CD14-positive monocyte (primary cell): ENCODE data around the gene FGF6. TPM values are rescaled to one million over a fixed set of nuclear protein-coding genes. Genes with fewer than 3 reads are reported as not detected.
A peak's percentile ranks its signal among the peaks of the same experiment; 100 is the strongest.

Experiments used
- DNase-seq, 3 donors: peaks; one replicate each; pipeline ENCODE4 v3.0.0-alpha.2; 2011 to 2022
- H2AFZ ChIP-seq: 2 replicates; pipeline ENCODE4 v1.6.0; 2012; ENCODE audit warnings: mild to moderate bottlenecking, low read depth, low read length, inconsistent platforms; ENCODE audit not compliant: insufficient read depth, poor library complexity, severe bottlenecking
- H3K27ac ChIP-seq, 2 donors: 1 replicate in 1 of 2; 2 replicates in 1 of 2; pipeline ENCODE4 v1.5.1; 2012 to 2013; ENCODE audit warnings: low read length in 2 of 2, control low read depth in 1 of 2, inconsistent platforms in 1 of 2, low read depth in 1 of 2, mild to moderate bottlenecking in 1 of 2
- H3K27me3 ChIP-seq, 2 donors: one replicate each; pipeline versions ENCODE4 v1.6.0 to v1.6.1; 2011 to 2013; ENCODE audit warnings: low read length in 2 of 2; ENCODE audit not compliant: control insufficient read depth in 2 of 2, insufficient read depth in 2 of 2
- H3K36me3 ChIP-seq, 2 donors: replicated peaks in 1 of 2; 1 replicate in 1 of 2; 2 replicates in 1 of 2; pipeline versions ENCODE4 v1.5.1 to v1.6.1; 2012 to 2013; ENCODE audit warnings: low read length in 2 of 2, control low read depth in 1 of 2, inconsistent platforms in 1 of 2, mild to moderate bottlenecking in 1 of 2; ENCODE audit not compliant: insufficient read depth in 2 of 2, control insufficient read depth in 1 of 2
- H3K4me1 ChIP-seq, 2 donors: 1 replicate in 1 of 2; 2 replicates in 1 of 2; pipeline versions ENCODE4 v1.5.1 to v1.6.1; 2012 to 2013; ENCODE audit warnings: low read length in 2 of 2, control low read depth in 1 of 2, inconsistent platforms in 1 of 2, mild to moderate bottlenecking in 1 of 2, moderate library complexity in 1 of 2; ENCODE audit not compliant: insufficient read depth in 2 of 2, control insufficient read depth in 1 of 2
- H3K4me2 ChIP-seq: replicated peaks from 2 replicates; pipeline ENCODE3; 2012; ENCODE audit warnings: low read length, moderate library complexity, mild to moderate bottlenecking; ENCODE audit not compliant: poor library complexity, severe bottlenecking; ENCODE audit errors: extremely low read depth
- H3K4me3 ChIP-seq, 3 experiments: fragments of 200-600 bp in 1 of 3; sonication (generic) in 1 of 3; replicated peaks in 1 of 3; 1 replicate in 2 of 3; 2 replicates in 1 of 3; pipeline ENCODE4 v1.5.1; 2011 to 2013; ENCODE audit warnings: low read length in 3 of 3, mild to moderate bottlenecking in 3 of 3, control low read depth in 2 of 3, low read depth in 2 of 3, inconsistent platforms in 1 of 3, moderate library complexity in 1 of 3
- H3K79me2 ChIP-seq: 2 replicates; pipeline ENCODE4 v1.6.0; 2012; ENCODE audit warnings: mild to moderate bottlenecking, control low read depth, inconsistent platforms, low read length, moderate library complexity; ENCODE audit not compliant: insufficient read depth
- H3K9ac ChIP-seq: 2 replicates; pipeline ENCODE4 v1.6.0; 2017; ENCODE audit warnings: low read length, mild to moderate bottlenecking; ENCODE audit not compliant: insufficient read depth, poor library complexity, severe bottlenecking
- H3K9me3 ChIP-seq, 2 donors: replicated peaks in 1 of 2; 1 replicate in 1 of 2; 2 replicates in 1 of 2; pipeline versions ENCODE4 v1.5.1 to v1.6.1; 2012 to 2013; ENCODE audit warnings: low read length in 2 of 2, control low read depth in 1 of 2; ENCODE audit not compliant: control insufficient read depth in 1 of 2, insufficient read depth in 1 of 2
- H4K20me1 ChIP-seq: 2 replicates; pipeline ENCODE4 v1.6.0; 2012; ENCODE audit warnings: mild to moderate bottlenecking, low read length, control low read depth, moderate library complexity; ENCODE audit not compliant: insufficient read depth
- H3K27ac Mint-ChIP-seq, 7 donors: one replicate each; pipeline ENCODE4 v1.8.0; 2020; ENCODE audit warnings: mild to moderate bottlenecking in 7 of 7, mixed read lengths in 7 of 7, moderate library complexity in 6 of 7, inconsistent platforms in 2 of 7
- H3K27me3 Mint-ChIP-seq, 3 donors: one replicate each; pipeline ENCODE4 v1.8.0; 2021 to 2022; ENCODE audit warnings: low read depth in 3 of 3, mild to moderate bottlenecking in 3 of 3, mixed read lengths in 3 of 3, moderate library complexity in 3 of 3, inconsistent platforms in 1 of 3
- H3K36me3 Mint-ChIP-seq, 2 donors: one replicate each; pipeline ENCODE4 v1.8.0; 2020; ENCODE audit warnings: mixed read lengths in 2 of 2, inconsistent platforms in 1 of 2, mild to moderate bottlenecking in 1 of 2
- H3K4me1 Mint-ChIP-seq: one replicate; pipeline ENCODE4 v1.8.0; 2020; ENCODE audit warnings: mild to moderate bottlenecking, mixed read lengths
- H3K4me3 Mint-ChIP-seq, 2 donors: one replicate each; pipeline ENCODE4 v1.8.0; 2020; ENCODE audit warnings: mild to moderate bottlenecking in 2 of 2, mixed read lengths in 2 of 2, moderate library complexity in 1 of 2
- H3K9me3 Mint-ChIP-seq, 7 donors: one replicate each; pipeline ENCODE4 v1.8.0; 2020 to 2022; ENCODE audit warnings: mixed read lengths in 7 of 7, mild to moderate bottlenecking in 6 of 7, moderate library complexity in 6 of 7, inconsistent platforms in 2 of 7
- CTCF ChIP-seq: fragments of 200-600 bp; IDR thresholded peaks from one replicate; pipeline ENCODE4 v1.8.0; 2022; ENCODE audit warnings: antibody characterized with exemption, mild to moderate bottlenecking
- WGBS: methylation state at CpG from one replicate; pipeline ENCODE4 v1.1.5; 2013; ENCODE audit warnings: missing lambda C conversion rate; ENCODE audit not compliant: insufficient coverage; 5-methylcytosine and 5-hydroxymethylcytosine counted together
- intact Hi-C, 2 donors: fragments of 100-400 bp; cut with micrococcal nuclease; formaldehyde crosslinking; loops; one replicate each; pipeline versions ENCODE4 v1.15.0 to v1.15.1; 2023
- polyA plus RNA-seq, 3 donors: library from polyadenylated mRNA; depleted of rRNA in 1 of 3; unstranded in 2 of 3; stranded (reverse) in 1 of 3; fragments of 300-500 nt in 2 of 3; fragments of >200 nt in 1 of 3; fragmentation: Illumina TruSeq in 2 of 3; gene quantifications; 1 replicate in 2 of 3; 2 replicates in 1 of 3; pipeline ENCODE4 v1.2.3, GENCODE V29; 2012 to 2021

Gene FGF6
- polyA plus RNA-seq, 3 donors: not detected

GRCh38 chr12:4435537-4435936 lies 10.1 kb downstream of the FGF6 start:
- H3K9ac ChIP-seq: no peak overlapping the region
- H3K9me3 ChIP-seq: peaks cover 0 to 6% of the 10 kb centered on the region in 2 donors
- WGBS: 67% methylated on average over 3 of the region's 6 CpGs
- H3K27ac Mint-ChIP-seq: no peak overlapping the region
- H3K4me2 ChIP-seq: peak overlapping the region; percentile 7
- intact Hi-C loops: no loop called here
- peak overlapping the region in 1 of 2 donors; percentile 55 for H3K27ac ChIP-seq
- peaks cover 72% of the 10 kb centered on the region for H3K4me1 Mint-ChIP-seq
- peaks cover 72 to 76% of the 10 kb centered on the region in 2 donors for H3K4me1 ChIP-seq
- H3K79me2 ChIP-seq: no peaks in the 10 kb centered on the region
- H3K4me3 Mint-ChIP-seq: no peak overlapping the region
- H2AFZ ChIP-seq: no peak overlapping the region
- DNase-seq: no peak
- no peak for TF ChIP-seq CTCF
- peaks cover 2 to 5% of the 10 kb centered on the region in 2 donors for H3K36me3 Mint-ChIP-seq
- no peak overlapping the region for H3K4me3 ChIP-seq
- peaks cover 0 to 11% (median 6%) of the 10 kb centered on the region in 3 donors for H3K27me3 Mint-ChIP-seq
- no peaks in the 10 kb centered on the region for H3K27me3 ChIP-seq
- no peaks in the 10 kb centered on the region for H4K20me1 ChIP-seq
- no peaks in the 10 kb centered on the region for H3K36me3 ChIP-seq
- H3K9me3 Mint-ChIP-seq: peaks cover 0 to 11% (median 5%) of the 10 kb centered on the region in 7 donors

- Histone ChIP-seq H3K4me1 (peaks cover 65 to 69% of the 10 kb centered on the region in 2 donors), H2AFZ (peak overlapping the region; percentile 15), H3K27ac (peak overlapping the region; percentile 4 to 55), H3K9me3 (peaks cover 0 to 6% of the 10 kb centered on the region in 2 donors), H3K4me3 (peak overlapping the region in 1 of 3 experiments; percentile 35), H3K9ac (no peak overlapping the region), H3K36me3 (no peaks in the 10 kb centered on the region), H3K79me2 (no peaks in the 10 kb centered on the region), H3K27me3 (no peaks in the 10 kb centered on the region), H3K4me2 (peak overlapping the region; percentile 40), H4K20me1 (no peaks in the 10 kb centered on the region)
- 90% methylated on average over 2 of the region's 8 CpGs for WGBS
- TF ChIP-seq CTCF: no peak
- peak; percentile 51 to 69 (median 58) for DNase-seq
- H3K27me3 Mint-ChIP-seq: peaks cover 0 to 15% (median 6%) of the 10 kb centered on the region in 3 donors
- peaks cover 0 to 11% (median 5%) of the 10 kb centered on the region in 7 donors for H3K9me3 Mint-ChIP-seq
- intact Hi-C loops: no loop called here
- H3K4me3 Mint-ChIP-seq: peak overlapping the region; percentile 31 to 79
- H3K36me3 Mint-ChIP-seq: peaks cover 2 to 5% of the 10 kb centered on the region in 2 donors
- peak overlapping the region; percentile 3 to 75 (median 66) for H3K27ac Mint-ChIP-seq
- H3K4me1 Mint-ChIP-seq: peaks cover 66% of the 10 kb centered on the region
Measured at GRCh38 chr12:4434706-4435425, 10.7 kb downstream of the FGF6 start.
